AG04449 (cell line): ENCODE results near the gene SYCP1.

Experiments
- CTCF ChIA-PET: fragments of 350-600 bp; formaldehyde crosslinking; extraction: SDS; loops from one replicate; lab custom pipeline; 2021; ENCODE audit warnings: antibody characterized with exemption; lab: Yijun Ruan, JAX
- POLR2A ChIA-PET: fragments of 400-600, 350-600 bp; formaldehyde crosslinking; extraction: SDS; loops from one replicate; lab custom pipeline; 2020; ENCODE audit warnings: antibody characterized with exemption, inconsistent platforms; lab: Yijun Ruan, JAX
- DNase-seq: peaks from one replicate; pipeline ENCODE4 v3.0.0-alpha.2; 2010; ENCODE audit warnings: low read depth, low spot score
- H3K4me3 ChIP-seq: 2 replicates; pipeline ENCODE4 v1.5.1; 2011; ENCODE audit warnings: low read depth, mild to moderate bottlenecking, control low read depth, low read length
- TF ChIP-seq, protein P1 (sequence below): IDR thresholded peaks from one replicate; pipeline ENCODE4 v1.5.1; 2011; ENCODE audit warnings: mild to moderate bottlenecking, moderate library complexity, low read length, control low read depth, inconsistent platforms; ENCODE audit not compliant: insufficient read depth; ENCODE audit errors: missing control alignments

Gene SYCP1

DNA sequence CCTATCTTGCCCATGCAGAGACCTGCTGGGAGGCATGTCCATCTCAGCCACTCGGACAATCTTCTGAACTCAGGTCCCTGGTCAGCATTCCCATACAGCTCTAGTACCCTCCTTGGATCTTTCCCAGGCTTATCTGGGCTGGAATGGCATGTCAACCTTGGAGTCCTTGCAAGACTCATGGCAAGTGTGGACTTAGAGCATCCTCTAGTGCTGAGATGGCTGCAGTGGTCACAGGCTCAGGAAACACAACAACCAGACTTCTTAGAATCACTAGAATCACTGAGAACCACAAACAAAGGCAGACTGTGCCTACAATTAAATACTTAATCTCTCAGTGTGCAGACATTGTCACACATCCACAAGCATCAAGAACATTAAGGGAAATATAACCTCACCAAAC is 101.9 kb downstream of the SYCP1 start:
- DNase-seq = no peak
- POLR2A ChIA-PET = no interaction called here
- CTCF ChIA-PET = no interaction called here
- no peak overlapping the region for H3K4me3 ChIP-seq
- TF ChIP-seq, protein P1, sequence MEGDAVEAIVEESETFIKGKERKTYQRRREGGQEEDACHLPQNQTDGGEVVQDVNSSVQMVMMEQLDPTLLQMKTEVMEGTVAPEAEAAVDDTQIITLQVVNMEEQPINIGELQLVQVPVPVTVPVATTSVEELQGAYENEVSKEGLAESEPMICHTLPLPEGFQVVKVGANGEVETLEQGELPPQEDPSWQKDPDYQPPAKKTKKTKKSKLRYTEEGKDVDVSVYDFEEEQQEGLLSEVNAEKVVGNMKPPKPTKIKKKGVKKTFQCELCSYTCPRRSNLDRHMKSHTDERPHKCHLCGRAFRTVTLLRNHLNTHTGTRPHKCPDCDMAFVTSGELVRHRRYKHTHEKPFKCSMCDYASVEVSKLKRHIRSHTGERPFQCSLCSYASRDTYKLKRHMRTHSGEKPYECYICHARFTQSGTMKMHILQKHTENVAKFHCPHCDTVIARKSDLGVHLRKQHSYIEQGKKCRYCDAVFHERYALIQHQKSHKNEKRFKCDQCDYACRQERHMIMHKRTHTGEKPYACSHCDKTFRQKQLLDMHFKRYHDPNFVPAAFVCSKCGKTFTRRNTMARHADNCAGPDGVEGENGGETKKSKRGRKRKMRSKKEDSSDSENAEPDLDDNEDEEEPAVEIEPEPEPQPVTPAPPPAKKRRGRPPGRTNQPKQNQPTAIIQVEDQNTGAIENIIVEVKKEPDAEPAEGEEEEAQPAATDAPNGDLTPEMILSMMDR = no peak

DNA sequence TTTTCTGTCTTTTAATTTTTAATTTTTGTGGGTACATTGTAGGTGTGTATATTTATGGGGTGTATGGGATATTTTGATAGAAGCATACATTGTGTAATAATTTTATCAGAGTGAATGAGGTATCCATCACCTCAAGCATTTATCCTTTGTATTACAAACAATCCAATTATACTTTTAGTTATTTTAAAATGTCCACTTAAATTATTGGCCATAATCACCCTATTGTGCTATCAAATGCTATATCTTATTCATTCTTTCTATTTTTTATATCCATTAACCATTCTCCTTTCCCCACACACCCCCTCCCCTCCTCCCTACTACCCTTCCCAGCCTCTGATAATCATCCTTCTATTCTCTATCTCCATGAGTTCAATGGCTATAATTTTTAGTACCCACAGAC is 104.8 kb downstream of the SYCP1 start:
- DNase-seq = no peak
- CTCF ChIA-PET = no interaction called here
- POLR2A ChIA-PET = no interaction called here
- TF ChIP-seq, protein P1 = no peak
- no peak overlapping the region for H3K4me3 ChIP-seq

DNA sequence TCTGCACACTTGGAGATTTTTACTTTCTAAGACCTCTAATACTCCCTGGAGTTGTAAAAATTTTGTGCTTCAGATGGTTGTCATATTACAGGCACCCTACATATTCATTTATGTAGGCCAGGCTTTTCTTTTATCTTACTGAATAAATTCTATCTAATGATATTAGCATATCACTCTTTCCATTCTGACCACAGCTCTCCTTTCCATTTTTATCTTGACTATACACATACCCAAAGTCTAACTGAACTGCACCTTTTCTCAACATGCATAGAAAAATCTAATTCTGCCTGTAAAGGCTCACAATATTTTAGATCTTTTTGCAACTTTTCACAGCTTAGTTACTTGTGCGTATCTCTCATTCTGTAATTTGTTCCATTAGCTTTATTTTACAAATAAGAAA is 122.2 kb downstream of the SYCP1 start:
- ChIA-PET POLR2A (no interaction called here), CTCF (interaction anchor here (1.3 to 3.9 kb wide), 5 partner anchors 9 to 619 kb away, joined by 4 to 60 read pairs (median 6); no protein-coding TSS in a partner anchor)
- H3K4me3 ChIP-seq = no peak overlapping the region
- TF ChIP-seq, protein P1 = no peak
- no peak for DNase-seq

DNA sequence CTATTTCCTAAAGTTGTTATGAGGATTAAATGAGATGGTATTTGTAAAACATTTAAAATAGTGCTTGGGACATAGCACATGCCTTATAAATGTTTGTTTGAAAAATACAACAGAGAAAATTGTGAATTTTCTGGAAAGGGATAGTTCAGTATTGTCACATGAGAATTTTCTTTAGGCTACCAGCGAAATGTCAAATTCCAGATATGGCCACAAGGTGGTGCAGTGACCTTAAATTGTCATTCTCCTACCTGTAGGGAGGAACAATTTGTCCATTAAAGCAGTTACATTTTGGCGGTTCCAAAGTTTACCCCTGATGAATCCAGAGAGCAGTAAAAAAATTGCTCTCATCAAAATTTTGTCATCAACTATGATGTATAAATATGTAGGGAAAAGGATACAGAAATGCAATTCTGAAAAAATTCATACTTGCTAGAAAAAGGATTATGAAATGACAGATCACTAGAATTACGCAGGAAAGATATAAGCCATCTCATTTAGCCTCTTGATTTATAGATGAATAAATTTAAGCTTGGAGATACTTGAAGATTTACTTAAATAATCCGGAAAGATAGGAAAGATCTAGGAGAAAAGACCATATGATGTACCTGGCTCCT is 124.7 kb downstream of the SYCP1 start:
- TF ChIP-seq, protein P1 = peak; percentile 64
- H3K4me3 ChIP-seq = no peak overlapping the region
- ChIA-PET POLR2A (no interaction called here), CTCF (interaction anchor here (0.7 to 1.6 kb wide), 20 partner anchors 9 to 650 kb away, joined by 3 to 72 read pairs (median 4); no protein-coding TSS in a partner anchor)
- DNase-seq = peak; percentile 17

DNA sequence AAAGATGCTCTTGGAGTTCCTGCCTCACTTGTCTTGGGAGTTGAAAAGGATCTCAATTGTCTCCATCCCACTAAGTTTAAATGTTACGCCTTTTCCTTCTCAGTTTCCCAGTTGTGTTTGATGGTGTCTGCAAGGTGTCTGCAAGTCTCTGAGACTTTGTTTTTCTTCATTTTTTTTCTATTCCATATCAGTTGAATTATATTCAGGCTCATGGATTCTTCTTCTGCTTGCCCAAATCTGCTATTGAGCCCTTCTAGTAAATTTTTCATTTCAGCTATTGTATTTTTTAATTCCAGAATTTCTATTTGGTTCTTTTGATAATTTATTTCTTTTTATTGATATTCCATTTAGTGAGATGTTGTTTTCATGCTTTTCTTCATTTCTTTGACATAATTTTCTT is 127.6 kb downstream of the SYCP1 start:
- TF ChIP-seq, protein P1 = no peak
- no peak for DNase-seq
- POLR2A ChIA-PET = no interaction called here
- no peak overlapping the region for H3K4me3 ChIP-seq
- CTCF ChIA-PET = interaction anchor here (0.8 to 3.9 kb wide), 5 partner anchors 11 to 613 kb away, joined by 3 to 44 read pairs (median 5); no protein-coding TSS in a partner anchor

DNA sequence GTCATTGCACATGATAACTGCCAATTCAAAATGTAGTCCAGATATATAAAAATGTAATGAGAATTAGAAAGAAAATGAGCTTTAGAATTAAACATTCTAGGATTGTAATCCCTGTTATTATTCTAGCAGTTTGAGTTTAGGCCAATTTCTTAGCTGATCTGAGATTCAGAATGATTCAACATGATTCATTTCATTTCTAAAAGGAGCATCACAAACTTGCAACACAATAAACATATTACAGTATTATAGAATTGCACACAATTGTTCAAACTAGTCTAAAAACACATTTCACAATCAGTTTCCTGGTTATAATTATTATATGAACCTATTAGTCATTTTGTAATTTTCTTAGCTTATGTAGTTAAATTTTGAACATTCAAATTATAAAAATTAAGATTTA is 131.6 kb downstream of the SYCP1 start:
- TF ChIP-seq, protein P1 = no peak
- ChIA-PET CTCF (interaction anchor here (1.0 to 1.6 kb wide), 2 partner anchors 10 to 127 kb away, joined by 6 read pairs; no protein-coding TSS in a partner anchor), POLR2A (no interaction called here)
- DNase-seq = no peak
- H3K4me3 ChIP-seq = no peak overlapping the region
